Nucleus accumbens (tissue), 56 donors: Measurements from ENCODE around the gene PTGR3.
"Not testable (repeated sequence)": the region's sequence is repeated elsewhere in the genome, so short reads cannot be mapped to it uniquely, and the experiment has no call there.

Source experiments
- DNase-seq, 56 donors: peaks; one replicate each; lab custom pipeline; 2025; lab: John Stamatoyannopoulos, UW

The PTGR3 gene

DNA sequence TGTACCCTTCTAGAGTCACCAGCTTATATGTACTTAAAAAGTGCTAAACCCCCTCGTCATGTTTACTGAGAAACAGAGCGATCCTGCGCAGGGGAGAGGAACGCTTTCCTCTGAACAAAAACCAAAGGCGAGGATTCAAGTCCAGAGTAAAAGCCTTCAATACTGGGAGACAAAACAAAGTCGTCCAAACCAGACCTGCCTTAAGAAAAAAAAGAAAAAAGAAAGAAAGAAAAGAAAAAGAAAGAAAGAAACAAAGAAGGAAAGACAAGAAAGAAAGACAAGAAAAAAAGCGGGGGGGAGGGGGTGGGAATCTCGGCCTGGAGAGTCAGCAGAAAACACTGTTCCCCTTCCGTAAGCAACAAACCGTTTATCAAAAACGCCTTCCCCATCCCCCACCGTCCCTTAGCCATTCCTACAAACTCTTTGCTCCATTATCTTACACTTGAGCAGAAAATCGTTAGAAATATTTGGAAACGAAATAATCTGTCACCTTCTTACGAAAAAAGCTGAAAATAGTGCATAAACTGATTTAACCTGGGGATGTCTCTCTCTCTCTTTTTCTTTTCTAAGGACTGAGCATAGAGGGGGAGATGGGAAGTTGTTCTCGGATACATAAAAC is 3.3 kb downstream of the PTGR3 start:
- no peak for DNase-seq

DNA sequence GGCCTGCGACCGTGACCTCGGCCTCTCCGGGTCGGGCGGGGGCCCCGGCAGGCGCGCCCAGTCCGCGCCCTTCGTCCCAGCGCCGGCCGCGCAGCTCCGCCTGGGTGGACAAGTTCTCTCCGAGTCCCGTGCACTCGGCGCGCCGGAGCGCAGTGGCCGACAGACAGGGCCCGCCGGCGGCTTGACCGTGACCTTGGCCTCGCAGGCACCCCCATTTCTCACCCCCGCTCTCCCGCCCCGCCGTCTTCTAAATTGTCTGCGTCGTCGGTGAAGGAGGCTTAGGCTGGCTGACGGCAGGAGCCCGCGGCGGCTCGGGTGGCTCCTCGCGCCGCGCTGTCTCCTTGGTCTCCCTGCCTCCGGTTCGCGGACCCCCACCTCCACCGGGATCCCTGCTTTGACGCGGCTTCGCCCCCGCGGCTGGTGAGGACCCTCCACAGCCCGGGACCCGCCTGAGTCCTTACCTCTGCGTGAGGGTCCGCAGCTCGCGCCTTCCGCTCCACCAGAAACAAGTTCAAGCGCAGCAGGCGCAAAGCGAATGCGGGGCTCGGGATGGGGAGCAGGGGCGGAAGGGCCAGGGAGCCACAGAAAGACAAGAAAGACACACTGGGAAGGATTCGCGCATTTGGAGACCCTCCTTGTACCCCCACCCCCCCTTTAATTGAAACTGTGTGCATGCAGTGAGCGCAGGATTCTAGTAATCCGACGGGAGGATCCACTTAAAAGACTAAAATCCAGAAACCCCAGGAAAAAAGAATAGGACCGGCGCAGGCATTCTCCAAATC is 4.0 kb downstream of the PTGR3 start:
- DNase-seq = no peak

DNA sequence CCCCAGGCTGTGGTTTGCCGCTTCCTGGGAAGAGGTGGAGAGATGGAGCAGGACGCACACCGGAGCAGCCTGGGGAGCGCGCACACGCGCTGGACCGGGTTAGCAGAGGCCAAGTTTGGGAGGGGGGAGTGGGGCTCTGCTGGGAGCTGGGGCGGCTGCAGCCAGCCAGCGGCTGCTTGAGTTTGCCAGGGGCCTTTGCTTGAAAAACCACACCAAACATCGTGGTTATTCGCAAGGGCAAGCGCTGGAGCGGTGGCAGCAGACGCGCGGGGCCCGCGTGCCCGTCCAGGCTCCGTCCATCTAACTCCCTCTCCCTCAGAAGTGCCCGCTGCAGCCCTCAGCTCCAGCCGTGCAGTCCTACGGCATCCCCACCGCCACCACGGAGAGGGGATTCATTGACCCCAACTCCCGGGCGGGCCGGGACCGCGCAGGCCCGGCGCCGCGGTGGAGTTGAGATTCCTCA is 4.6 kb downstream of the PTGR3 start:
- DNase-seq = peak in 2 of 56 donors; percentile 27 to 41

DNA sequence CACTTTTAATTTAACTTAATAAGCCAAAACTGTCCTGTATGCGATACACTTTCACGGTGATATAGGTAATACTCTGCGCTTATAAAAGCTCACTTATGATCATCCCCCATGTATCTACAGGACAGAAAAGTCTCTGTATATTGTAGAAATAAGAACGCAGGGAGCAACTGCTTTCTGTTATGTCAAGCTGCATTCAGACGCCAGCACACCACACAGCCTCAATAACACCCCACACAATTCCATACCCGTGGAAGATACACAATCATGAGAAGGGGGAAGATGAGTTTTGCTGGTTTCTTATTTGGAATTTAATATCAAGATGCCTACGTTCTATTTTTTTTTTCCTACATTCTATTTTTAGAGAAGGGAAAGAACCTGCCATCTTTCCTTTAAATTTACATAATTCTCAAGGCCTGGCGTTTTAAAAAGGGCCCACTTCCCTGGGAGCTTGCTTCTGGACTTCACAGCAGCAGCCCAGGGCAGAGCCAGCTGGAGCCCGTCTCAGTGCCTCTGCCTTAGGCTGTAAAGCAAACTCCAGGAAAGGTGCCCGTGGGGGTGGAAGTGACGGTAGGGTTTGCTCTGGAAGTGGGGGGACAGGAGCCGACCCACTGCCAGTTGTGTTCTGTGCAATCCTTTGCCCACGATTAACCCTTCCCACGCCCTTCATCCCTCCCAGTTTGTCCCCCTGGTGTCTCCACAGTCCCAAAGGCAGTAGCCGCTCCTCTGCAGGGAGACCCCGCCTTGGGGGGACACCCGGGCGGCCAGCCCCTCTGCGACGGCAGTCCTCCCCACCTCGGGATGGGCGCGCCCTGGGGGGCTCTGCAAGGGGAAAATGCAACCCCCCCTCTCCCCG is 5.3 kb downstream of the PTGR3 start:
- peak in 14 of 56 donors; percentile 19 to 60 (median 44) for DNase-seq

DNA sequence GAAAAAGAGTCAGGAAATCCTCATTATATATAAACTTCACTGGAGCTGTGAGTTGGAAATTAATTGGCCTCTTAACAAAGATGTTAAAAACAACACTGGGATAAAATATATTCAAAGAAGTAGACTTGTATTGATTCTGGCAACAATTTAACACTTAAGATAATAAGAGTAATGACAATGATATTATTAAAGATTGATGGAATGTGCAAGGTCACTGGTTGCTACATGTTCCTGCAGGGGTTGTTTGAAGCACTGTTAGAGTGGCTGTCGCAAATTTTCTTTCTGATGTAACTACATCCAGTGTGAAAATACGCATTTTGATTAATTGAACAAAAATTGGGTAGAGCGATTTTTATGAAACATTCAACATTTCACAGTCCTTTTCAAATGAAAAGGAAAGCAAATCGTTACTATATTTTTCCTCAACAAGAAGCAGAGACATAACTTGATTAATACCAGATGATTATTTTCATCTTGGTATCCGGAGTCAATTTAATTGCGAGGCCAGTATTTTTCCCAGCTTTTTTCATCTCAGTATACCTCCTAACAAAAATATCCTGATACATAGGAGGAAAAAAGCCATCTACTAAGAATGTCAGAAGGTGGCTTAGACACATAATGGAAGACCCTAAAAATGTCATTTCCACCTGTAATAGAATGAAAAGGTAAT is 6.1 kb downstream of the PTGR3 start:
- no peak for DNase-seq

DNA sequence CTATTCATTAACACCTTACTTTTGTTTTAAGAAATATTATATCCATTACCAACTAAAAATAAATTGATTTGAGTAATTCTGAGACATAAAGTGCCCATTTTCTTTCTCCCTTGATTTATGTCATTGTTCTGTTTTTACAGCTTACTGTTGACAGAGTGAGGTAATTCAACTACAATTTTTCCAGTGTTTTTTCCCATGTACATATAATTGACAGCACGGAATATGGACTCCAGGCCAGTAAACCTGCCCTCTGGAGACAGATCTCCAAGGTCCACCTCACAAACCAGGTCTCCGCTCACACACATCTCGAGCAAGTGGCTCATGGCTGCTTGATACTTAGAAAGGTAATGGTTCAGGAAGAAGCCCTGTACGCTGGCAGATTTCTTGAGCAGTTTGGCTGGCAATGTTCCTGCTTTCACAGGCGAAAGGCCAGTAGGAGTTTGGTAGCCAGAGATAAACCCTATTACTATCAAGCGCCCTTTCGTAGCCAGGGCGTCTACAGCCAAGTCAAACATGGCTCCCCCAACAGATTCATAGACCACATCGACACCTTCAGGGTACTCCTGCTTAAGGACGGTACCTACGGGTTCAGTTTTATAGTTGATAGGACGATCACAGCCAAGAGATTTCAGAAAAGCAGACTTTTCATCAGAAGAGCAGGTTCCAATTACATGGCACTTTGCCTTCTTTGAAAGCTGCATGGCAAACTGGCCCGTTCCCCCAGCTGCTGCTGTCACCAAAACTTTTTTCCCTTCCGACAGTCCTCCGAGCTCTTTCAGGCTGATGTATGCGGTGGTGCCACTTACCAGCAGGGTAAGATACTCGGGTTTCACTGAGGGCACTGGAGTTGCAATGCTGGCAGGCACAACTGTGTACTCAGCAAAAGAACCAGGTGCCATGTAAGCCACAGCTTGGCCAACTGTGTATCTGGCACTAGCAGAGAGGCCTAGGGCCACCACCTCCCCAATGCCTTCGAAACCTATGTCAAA is 7.4 kb downstream of the PTGR3 start:
- DNase-seq = no peak

DNA sequence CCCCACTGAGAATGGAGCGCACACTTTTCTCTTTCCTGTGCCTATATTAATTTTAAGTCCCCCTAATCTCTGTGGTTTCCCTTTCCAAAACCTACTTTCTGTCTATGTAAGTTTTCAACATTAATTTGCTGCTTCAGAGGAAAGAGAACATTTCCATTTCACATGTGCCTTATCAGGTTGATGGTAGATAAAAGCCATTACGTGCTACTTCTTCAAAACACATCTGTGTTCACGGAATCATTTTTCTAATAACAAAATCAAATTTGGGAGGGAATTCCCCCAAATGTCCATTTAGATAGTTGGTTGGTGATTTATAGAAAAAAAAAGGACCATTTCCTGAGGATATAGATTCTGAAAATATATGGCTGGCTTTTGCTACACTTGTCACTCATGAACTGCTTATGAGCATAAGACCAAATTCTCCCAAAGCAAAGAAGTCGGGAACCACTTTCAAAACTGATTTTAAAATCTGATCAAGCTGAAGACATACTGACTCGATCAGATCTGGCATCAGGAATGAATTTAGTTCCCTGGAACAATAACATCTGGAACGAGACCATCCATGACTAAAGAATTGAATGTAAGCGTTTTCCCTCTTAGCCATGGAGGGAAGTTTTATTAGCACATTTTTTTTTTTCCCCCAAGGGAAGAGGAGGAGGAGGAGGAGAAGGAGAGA is 8.2 kb downstream of the PTGR3 start:
- DNase-seq = no peak

DNA sequence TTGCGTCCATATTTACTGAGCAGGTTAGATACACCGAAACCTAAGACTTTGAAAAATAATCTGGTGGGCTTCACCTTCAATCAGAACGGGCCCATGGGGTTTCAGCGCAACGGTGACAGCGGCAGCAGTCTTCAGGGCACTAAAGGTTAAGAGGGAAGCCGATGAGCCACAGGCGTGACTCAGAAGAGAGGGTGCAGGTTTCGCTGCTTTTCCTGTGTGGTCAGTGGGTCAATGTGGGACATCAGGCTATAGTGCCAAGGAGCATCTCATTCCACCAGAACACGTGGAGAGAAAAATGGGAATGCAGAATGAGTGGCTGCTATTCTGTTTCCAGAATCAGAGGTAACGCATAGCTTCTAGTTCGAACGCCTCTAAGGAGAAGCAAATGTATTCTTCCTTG is 8.9 kb downstream of the PTGR3 start:
- DNase-seq = no peak

DNA sequence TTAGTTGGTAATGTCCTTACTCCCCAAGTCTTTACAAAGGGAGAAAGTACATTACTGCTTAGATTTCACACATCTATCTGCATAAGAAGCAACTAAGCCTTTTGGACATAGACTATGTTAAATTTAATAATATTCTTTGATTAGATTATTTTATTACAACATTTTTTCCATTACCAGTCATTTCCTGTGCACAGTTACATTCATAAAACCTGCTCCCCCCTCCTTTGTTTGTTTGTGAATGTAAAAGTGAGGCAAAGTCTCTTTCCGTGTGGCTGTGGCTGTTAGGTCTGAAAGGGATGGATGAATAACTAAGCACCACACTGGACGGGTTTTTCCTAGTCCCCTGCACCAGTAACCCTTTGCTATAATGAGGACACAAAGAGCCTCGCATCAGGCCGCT is 9.6 kb downstream of the PTGR3 start:
- DNase-seq = no peak

DNA sequence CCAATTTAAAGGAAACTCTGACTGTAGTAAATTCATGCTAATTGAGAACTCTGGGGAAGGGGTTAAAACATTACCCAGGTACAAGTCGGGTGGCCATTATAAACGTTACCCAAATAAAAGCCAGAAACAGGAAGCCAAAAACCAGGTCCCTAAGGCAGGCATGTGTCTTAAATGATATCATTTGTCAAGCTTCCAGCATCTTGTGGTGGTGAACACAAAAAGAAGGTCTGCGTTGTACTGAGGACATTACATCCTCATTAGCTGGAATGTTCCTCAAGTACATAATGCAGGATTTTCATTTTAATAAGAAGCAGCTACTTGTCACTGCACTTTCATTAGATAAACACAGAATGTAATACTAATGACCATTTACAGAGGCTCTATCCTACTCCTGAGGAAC is 10.9 kb downstream of the PTGR3 start:
- DNase-seq = no peak

DNA sequence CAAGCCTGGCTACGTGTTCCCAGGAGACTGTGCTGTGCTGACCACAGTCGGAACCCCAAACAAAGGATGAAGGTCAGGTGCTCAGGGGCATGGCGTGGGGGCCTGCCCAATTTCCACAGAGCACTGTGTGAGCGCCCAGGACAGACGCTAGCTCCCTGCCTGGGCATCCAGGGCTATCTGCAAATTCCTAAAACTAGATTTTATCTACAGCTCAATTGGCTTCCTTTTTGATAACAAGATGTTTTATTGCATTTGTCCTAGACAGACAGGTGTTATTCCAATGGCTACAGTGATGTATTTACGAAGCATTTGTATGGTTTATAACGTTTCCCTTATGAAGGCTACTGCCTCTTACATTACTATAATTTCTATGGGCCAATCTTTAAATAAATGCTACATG is 16.0 kb downstream of the PTGR3 start:
- no peak for DNase-seq

DNA sequence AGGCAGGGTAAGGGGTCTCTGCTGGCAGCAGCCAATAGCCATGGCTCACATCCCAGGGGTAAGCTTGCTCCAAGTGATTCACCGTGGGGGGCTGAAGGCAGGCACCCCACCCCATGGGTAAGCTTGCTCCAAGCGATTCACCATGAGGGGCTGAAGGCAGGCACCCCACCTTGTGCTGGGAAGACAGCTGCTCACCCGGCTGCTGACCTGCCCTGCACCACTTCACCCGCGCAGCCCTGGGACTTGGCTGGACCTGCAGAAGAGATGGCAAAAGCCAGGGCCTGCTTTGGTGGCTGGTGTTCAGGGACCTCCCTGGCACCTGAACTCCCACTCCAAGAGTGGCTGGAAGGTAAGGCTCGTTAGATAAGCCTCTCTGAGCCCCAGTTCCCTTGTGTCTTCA is 19.2 kb downstream of the PTGR3 start:
- no peak for DNase-seq

DNA sequence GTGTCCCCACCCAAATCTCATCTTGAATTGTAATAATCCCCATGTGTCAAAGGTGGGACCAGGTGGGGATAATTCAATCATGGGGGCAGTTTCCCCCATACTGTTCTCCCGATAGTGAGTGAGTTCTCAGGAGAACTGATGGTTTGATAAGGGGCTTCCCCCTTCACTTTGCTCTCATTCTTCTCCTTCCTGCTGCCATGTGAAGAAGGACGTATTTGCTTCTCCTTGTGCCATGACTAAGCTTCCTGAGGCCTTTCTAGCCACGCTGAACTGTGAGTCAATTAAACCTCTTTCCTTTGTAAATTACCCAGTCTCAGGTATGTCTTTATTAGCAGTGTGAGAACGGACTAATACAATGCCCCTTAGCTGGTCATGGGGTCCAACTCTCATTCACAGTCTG is 21.2 kb downstream of the PTGR3 start:
- not testable (repeated sequence) for DNase-seq

DNA sequence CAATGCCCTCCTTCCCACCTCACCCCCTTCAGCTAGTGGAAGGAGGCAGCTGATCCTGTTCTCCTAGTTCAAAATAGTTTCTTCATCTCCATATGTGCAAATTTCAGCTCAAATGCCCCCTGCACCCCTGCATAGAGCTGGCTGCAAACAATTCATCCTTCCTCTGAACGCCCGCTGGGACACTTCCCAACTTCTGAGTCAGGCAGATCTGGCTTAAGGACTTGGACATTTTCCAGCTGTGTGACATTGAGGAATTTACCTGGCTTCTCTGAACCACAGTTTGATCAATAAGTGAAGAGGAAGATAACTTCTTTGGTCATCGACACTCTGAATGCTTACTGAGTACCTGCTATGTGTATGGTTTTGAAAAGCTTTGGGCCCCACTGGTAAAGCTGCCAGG is 23.5 kb downstream of the PTGR3 start:
- no peak for DNase-seq

DNA sequence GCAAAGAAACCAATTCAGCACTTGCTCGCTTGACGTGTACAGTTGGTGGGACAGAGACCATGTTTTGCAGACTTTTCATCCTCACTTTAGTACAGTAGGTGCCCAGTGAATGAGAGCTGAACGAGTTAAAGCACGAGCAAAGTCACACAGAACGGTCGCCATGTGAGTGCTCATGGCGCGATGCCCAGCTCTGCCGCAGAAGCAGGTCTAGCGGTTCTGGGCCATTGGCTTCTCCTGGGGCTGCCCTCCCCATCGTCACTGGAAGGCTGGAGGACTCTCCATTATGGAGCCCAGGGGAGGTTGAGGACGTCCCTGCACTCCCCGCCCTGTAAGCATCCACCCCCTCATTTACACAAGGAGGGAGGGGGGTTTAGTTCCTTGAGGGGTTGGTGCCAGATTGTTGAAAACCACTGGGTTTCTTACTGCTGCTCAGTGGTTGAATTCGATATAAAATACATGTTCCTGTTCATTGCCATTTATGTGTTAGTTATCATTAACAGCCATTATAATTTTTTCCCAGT is 24.9 kb downstream of the PTGR3 start:
- peak in 3 of 56 donors; percentile 21 to 26 (median 24) for DNase-seq

DNA sequence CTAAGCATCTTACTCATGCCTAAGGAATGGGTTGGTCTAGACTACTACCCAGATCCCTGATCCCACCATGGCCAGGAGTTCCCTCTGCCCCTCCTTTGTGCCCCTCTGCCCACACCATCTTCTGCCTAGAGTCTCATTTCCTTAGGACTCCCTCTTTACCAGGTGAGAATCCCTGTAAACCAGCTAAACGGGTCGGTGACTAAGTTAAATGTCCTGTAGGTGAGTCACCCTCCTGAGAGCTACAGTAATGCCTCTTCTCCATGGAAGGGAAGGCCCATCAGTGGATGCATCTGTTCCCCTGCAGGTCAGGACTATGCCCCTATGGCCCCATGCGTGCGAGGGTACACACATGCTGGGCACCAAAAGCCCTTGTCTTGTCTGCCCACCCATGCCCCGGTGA is 25.4 kb downstream of the PTGR3 start:
- no peak for DNase-seq

DNA sequence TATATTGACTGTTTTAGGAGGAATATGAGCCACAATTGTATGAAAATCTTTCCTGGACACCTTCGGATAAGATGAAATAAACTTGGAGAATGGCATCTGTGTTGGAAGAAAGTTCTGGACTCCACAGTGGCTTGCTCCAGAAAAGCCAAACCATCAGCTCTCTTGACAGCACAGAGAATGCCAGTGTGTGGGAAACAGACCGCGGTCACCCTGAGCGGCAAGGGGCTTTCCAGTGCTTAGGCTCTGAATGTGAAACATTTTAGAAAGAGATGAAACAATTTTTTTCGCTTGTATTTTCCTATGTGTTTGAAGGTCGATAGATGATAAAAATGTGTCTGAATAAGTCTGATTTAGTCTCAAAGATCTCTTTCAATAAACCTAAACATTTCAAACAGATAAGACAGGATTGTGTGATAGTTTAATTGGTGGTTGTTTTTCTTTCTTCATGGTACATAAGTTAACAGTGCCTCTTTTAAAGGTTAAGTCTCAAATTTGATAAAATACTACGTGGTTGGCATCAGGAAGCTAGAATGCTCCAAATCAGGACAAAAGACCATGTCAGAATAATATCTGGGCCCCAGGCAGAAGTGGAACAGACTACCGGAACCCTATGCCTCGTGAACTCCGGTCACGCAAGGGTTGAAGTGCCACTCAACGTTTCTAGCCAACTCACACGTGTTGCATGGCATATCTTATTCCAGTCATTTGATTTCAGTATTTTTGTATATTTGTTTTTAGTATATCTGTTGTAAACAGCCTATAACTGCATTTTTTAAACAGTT is 28.9 kb downstream of the PTGR3 start:
- DNase-seq = no peak

DNA sequence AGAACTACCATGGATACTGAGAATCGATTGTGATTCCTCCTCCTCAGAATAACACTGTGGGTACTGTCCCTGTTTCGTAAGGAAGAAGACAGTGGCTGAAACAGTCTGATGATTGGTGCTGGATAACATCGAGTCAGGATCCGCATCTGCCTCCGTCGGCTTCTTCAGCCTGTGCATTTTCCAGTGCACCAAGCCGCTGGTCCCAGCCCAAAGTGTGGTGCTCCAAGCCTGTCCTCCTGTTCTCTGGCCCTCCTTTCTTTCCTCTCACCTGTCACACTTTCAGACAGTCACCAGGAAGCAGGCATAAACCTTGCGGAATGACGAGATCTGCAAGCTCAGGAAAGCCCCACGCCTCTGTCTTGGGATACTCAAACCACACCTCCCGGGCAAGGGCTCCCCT is 30.6 kb downstream of the PTGR3 start:
- no peak for DNase-seq
